GM21825 (cell line): ENCODE data around the gene CHRNA3.
"Not testable (repeated sequence)": the region's sequence is repeated elsewhere in the genome, so short reads cannot be mapped to it uniquely, and the experiment has no call there.

Source experiments
- ATAC-seq: cut with Tn5 transposase; IDR thresholded peaks from one replicate; pipeline ENCODE4 v1.9.1; 2021; ENCODE audit warnings: mild to moderate bottlenecking, moderate library complexity; ENCODE audit not compliant: unreplicated experiment

The CHRNA3 gene

GRCh38 chr15:78564743-78565096, 56.1 kb downstream of the CHRNA3 start:
- ATAC-seq = no peak

GRCh38 chr15:78563092-78563491, 57.7 kb downstream of the CHRNA3 start:
- no peak for ATAC-seq

DNA sequence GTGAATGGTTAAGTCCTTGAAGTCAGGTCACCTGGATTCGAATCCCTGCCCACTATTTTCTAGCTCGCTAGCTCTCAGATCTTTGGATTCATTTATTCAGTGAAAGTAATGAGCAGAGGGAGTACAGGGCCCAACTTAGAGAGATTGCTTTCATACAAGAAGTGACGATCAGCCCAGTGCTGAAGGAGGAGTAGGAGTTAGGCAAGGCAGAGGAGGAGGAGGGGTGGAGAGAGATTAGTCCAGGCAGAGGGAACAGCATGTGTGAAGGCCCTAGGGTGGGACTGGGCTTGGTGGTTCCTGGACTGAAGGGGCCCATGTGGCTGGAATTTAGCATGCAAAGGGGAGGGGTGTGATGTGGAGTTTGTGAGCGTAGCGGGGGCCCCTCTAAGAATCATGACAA, 59.3 kb downstream of the CHRNA3 start:
- ATAC-seq = no peak

- ATAC-seq = not testable (repeated sequence)
Measured at GRCh38 chr15:78560201-78560600, 60.6 kb downstream of the CHRNA3 start.

DNA sequence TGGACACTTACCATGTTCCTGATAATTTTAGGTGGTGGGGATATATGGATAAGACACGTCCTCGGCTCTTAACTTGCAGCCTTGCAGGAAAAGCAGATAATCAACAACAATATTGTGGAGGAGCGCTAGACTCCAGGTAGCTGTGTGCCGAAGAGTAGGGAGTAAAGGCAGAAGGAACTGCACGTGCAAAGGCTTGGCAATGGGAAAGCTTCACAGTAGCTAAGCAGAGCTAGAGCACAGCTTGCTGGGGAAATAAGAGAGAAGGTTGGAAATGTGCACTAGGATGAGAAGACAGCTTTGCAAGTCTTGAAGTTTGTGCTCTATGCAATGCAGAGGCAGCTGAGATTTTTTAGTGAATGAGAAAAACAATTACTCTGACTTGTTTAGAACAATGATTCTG, 68.2 kb downstream of the CHRNA3 start:
- ATAC-seq = no peak

GRCh38 chr15:78551902-78552301, 68.9 kb downstream of the CHRNA3 start:
- ATAC-seq = no peak

- ATAC-seq = no peak
Measured at GRCh38 chr15:78550815-78551214, 70.0 kb downstream of the CHRNA3 start.

DNA sequence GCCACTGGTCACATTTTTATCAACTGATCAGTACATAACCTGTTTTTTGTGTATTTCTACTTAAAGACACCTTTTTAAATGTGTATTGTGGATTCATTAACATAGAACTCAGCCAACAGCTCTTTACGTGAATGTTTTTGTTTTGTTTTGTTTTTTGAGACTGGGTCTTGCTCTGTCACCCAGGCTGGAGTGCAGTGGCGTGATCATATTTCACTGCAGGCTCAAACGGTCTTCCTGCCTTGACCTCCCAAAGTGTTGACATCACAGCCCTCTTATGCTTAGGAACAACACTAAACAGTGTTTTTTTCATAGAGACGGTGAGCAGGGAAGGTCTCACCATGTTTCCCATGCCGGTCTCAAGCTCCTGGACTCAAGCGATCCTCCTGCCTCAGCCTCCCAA, 70.6 kb downstream of the CHRNA3 start:
- no peak for ATAC-seq
